Upper lobe of left lung (tissue), 4 donors: Measurements from ENCODE around the gene ZBED4.

Experiments used
- POLR2A ChIP-seq, 4 donors: fragments of 450-650 bp; IDR thresholded peaks; one replicate each; pipeline ENCODE4 v1.5.1; 2016 to 2017; ENCODE audit warnings: antibody characterized with exemption in 4 of 4, mild to moderate bottlenecking in 2 of 4
- POLR2AphosphoS5 ChIP-seq, 2 donors: sonication (generic); formaldehyde crosslinking; IDR thresholded peaks; one replicate each; pipeline ENCODE4 v1.5.1; 2017; ENCODE audit warnings: antibody characterized with exemption in 2 of 2
- TF ChIP-seq, protein P1 (sequence below), 6 experiments: fragments of 450-650 bp in 4 of 6; fragments of 200-600 bp in 2 of 6; sonication (generic) in 2 of 6; IDR thresholded peaks; one replicate each; pipeline ENCODE4 v1.5.1; 2016 to 2019; ENCODE audit warnings: antibody characterized with exemption in 6 of 6

DNA sequence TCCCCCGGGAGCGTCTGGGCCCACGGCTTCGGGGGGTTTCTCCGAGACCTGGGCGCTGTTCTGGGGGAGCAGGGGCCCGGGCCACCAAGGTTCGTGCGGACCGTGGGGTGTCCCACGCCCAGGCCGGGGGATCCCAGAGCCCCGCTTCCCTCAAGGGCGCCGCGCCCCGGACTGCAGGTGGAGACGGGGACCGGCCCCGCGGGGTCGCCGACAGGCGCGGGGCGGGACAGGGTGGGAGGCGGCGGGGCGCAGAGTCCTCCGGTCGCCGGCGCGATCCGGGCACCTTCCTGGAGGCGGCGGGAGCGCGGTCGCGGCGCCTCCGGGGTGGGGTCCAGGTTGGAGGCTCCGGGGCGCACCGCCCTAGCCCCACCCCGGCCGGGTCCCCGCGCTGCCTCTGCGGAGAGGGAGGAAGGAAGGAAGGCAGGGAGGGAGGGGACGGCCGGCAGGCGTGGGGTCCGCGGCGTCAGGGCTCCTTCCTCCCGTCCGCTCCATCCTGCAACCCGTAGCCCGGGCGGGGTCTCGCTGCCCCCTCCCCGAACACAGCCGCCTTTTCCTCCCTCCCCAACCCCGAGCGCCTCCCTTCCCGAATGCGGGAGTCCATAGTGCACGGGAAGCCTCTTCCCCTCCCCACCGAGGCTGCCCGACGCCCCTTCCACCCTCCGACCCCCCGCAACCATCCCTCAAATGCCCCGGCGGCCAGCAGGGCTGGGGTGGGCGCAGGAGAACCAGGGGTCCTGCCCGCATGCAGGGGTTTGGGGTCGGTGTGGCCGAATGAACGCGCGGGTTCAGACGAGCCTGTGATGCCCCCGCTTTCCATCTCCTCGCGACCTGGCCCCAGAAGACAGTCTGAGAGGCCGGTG is 4.3 kb upstream of the ZBED4 start:
- TF ChIP-seq POLR2A (IDR thresholded peaks at IDR 0.05) (no peak), POLR2AphosphoS5 (IDR thresholded peaks at IDR 0.05) (no peak)
- TF ChIP-seq, protein P1, sequence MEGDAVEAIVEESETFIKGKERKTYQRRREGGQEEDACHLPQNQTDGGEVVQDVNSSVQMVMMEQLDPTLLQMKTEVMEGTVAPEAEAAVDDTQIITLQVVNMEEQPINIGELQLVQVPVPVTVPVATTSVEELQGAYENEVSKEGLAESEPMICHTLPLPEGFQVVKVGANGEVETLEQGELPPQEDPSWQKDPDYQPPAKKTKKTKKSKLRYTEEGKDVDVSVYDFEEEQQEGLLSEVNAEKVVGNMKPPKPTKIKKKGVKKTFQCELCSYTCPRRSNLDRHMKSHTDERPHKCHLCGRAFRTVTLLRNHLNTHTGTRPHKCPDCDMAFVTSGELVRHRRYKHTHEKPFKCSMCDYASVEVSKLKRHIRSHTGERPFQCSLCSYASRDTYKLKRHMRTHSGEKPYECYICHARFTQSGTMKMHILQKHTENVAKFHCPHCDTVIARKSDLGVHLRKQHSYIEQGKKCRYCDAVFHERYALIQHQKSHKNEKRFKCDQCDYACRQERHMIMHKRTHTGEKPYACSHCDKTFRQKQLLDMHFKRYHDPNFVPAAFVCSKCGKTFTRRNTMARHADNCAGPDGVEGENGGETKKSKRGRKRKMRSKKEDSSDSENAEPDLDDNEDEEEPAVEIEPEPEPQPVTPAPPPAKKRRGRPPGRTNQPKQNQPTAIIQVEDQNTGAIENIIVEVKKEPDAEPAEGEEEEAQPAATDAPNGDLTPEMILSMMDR (IDR thresholded peaks at IDR 0.05) = no peak
